PC-3 (cell line): ENCODE data around the gene SIPA1.

Experiments used
- CTCF ChIP-seq: fragments of 300-600 bp; sonication (generic); conservative IDR thresholded peaks from 2 replicates; pipeline ENCODE4 v1.5.1; 2017; ENCODE audit warnings: antibody characterized with exemption, low read depth, mild to moderate bottlenecking, low read length
- EZH2 ChIP-seq: fragments of 300-600 bp; sonication (generic); IDR thresholded peaks from one replicate; pipeline ENCODE4 v1.6.1; 2017; ENCODE audit warnings: antibody characterized with exemption, mild to moderate bottlenecking, low read length; ENCODE audit not compliant: unreplicated experiment
- EZH2phosphoT487 ChIP-seq: fragments of 300-600 bp; sonication (generic); IDR thresholded peaks from 2 replicates; pipeline ENCODE4 v1.6.1; 2018; ENCODE audit warnings: mild to moderate bottlenecking, antibody characterized with exemption, low read length, borderline replicate concordance

GRCh38 chr11:65596520-65596919 is 41.4 kb upstream of the SIPA1 start:
- TF ChIP-seq CTCF (no peak), EZH2 (no peak), EZH2phosphoT487 (no peak)
